GM12878 (cell line): Measurements from ENCODE around the gene ENPP6. TPM values are rescaled to one million over a fixed set of nuclear protein-coding genes. Genes with fewer than 3 reads are reported as not detected.

ENCODE experiments used
- ATAC-seq: fragments of 200-7000 bp; cut with Tn5 transposase; 3 replicates; pipeline ENCODE4 v1.9.1; 2020; ENCODE audit warnings: mild to moderate bottlenecking, moderate library complexity
- BruUV-seq: library from RNA; stranded (reverse); fragments of 400-500 nt; replicated peaks from 2 replicates; lab custom pipeline; 2021; lab: Mats Ljungman, UMichigan
- CTCF ChIA-PET: fragments of 300-600 bp; sonication (Branson Sonifier 250); formaldehyde crosslinking; extraction: SDS; loops from one replicate; lab custom pipeline; 2021; ENCODE audit warnings: inconsistent platforms; lab: Yijun Ruan, JAX
- POLR2A ChIA-PET: fragments of 350-600 bp; formaldehyde crosslinking; extraction: SDS; loops from one replicate; lab custom pipeline; 2021; ENCODE audit warnings: inconsistent platforms; lab: Charles Lee
- RAD21 ChIA-PET: fragments of 300-600 bp; sonication (Branson Sonifier 250); formaldehyde crosslinking; loops from one replicate; lab custom pipeline; 2023; ENCODE audit warnings: antibody characterized with exemption; ENCODE audit not compliant: unreplicated experiment; lab: Charles Lee
- SMC1A ChIA-PET: fragments of 300-600 bp; sonication (Branson Sonifier 250); formaldehyde crosslinking; loops from one replicate; lab custom pipeline; 2023; ENCODE audit not compliant: unreplicated experiment, uncharacterized antibody; lab: Charles Lee
- DNase-seq: peaks from one replicate; pipeline ENCODE4 v3.0.0-alpha.2; 2011; ENCODE audit warnings: low read depth, low spot score
- FAIRE-seq: peaks from 3 replicates; lab custom pipeline; 2011; peaks lifted over from hg19 to GRCh38; lab: Jason Lieb, UNC
- H2AFZ ChIP-seq: 2 replicates; pipeline ENCODE4 v1.6.0; 2011; ENCODE audit warnings: low read depth, low read length, control low read depth; ENCODE audit not compliant: control insufficient read depth
- H3K27ac ChIP-seq: 2 replicates; pipeline ENCODE4 v1.5.1; 2011; ENCODE audit warnings: control low read depth; ENCODE audit not compliant: control insufficient read depth, insufficient read depth
- H3K27me3 ChIP-seq, 2 experiments: replicated peaks in 1 of 2; 2 replicates each; pipeline versions ENCODE4 v1.6.0 to v1.6.1; 2011; ENCODE audit warnings: low read length in 1 of 2; ENCODE audit not compliant: control insufficient read depth in 2 of 2, insufficient read depth in 2 of 2
- H3K36me3 ChIP-seq, 2 experiments: 2 replicates each; pipeline ENCODE4 v1.5.1; 2011; ENCODE audit warnings: low read length in 1 of 2; ENCODE audit not compliant: control insufficient read depth in 2 of 2, insufficient read depth in 2 of 2
- H3K4me1 ChIP-seq: 2 replicates; pipeline ENCODE4 v1.6.1; 2011; ENCODE audit warnings: mild to moderate bottlenecking, low read length, moderate library complexity, mixed read lengths; ENCODE audit not compliant: control insufficient read depth, insufficient read depth
- H3K4me2 ChIP-seq: 2 replicates; pipeline ENCODE4 v1.6.0; 2011; ENCODE audit warnings: control low read depth; ENCODE audit not compliant: control insufficient read depth, insufficient read depth
- H3K4me3 ChIP-seq: fragments of 200-600 bp; sonication (generic); 2 replicates; pipeline ENCODE4 v1.5.1; 2016
- H3K79me2 ChIP-seq: 2 replicates; pipeline ENCODE4 v1.6.0; 2011; ENCODE audit warnings: low read length; ENCODE audit not compliant: control insufficient read depth, insufficient read depth
- H3K9ac ChIP-seq: 2 replicates; pipeline ENCODE4 v1.8.0; 2011; ENCODE audit warnings: low read length, control low read depth, mixed read lengths; ENCODE audit not compliant: control insufficient read depth, insufficient read depth
- H3K9me3 ChIP-seq: replicated peaks from 3 replicates; pipeline ENCODE4 v1.5.1; 2011; ENCODE audit warnings: mild to moderate bottlenecking, low read length; ENCODE audit not compliant: control insufficient read depth, insufficient read depth
- H4K20me1 ChIP-seq: 2 replicates; pipeline ENCODE4 v1.6.0; 2011; ENCODE audit not compliant: control insufficient read depth, insufficient read depth
- BCL3 ChIP-seq: IDR thresholded peaks from 2 replicates; pipeline ENCODE4 v1.6.1; 2011; ENCODE audit warnings: borderline replicate concordance, low read depth, mild to moderate bottlenecking, moderate library complexity, low read length; ENCODE audit not compliant: insufficient read depth, poor library complexity, severe bottlenecking
- ETV6 ChIP-seq, 2 experiments: fragments of 450-650 bp in 1 of 2; IDR thresholded peaks in 1 of 2; conservative IDR thresholded peaks in 1 of 2; 2 replicates each; pipeline ENCODE4 v1.6.1; 2014; ENCODE audit warnings: antibody characterized with exemption in 1 of 2, borderline replicate concordance in 1 of 2, low read depth in 1 of 2, mild to moderate bottlenecking in 1 of 2, moderate library complexity in 1 of 2
- FOS ChIP-seq: IDR thresholded peaks from 3 replicates; pipeline ENCODE4 v1.6.1; 2011; ENCODE audit warnings: borderline replicate concordance; ENCODE audit not compliant: insufficient read length; ENCODE audit errors: extremely low read depth
- HCFC1 ChIP-seq: fragments of 150-350 bp; IDR thresholded peaks from 2 replicates; pipeline ENCODE4 v1.6.1; 2014; ENCODE audit warnings: low read length
- IKZF2 ChIP-seq, 2 experiments: fragments of 450-650 bp; IDR thresholded peaks; 2 replicates each; pipeline ENCODE4 v1.6.1; 2017; ENCODE audit warnings: mild to moderate bottlenecking in 2 of 2, moderate library complexity in 2 of 2
- NR2F1 ChIP-seq: fragments of 450-650 bp; conservative IDR thresholded peaks from 2 replicates; pipeline ENCODE4 v1.6.1; 2017; ENCODE audit warnings: mild to moderate bottlenecking
- POLR2A ChIP-seq: IDR thresholded peaks from 2 replicates; pipeline ENCODE4 v1.6.1; 2011; ENCODE audit warnings: low read depth, mild to moderate bottlenecking, low read length
- RB1 ChIP-seq: fragments of 450-650 bp; formaldehyde crosslinking; IDR thresholded peaks from 2 replicates; pipeline ENCODE4 v1.6.1; 2017; ENCODE audit warnings: mild to moderate bottlenecking, borderline replicate concordance
- REST ChIP-seq: IDR thresholded peaks from 2 replicates; pipeline ENCODE4 v1.6.1; 2012; ENCODE audit warnings: mild to moderate bottlenecking, low read depth, low read length
- SMARCA5 ChIP-seq: fragments of 450-650 bp; IDR thresholded peaks from 2 replicates; pipeline ENCODE4 v1.6.1; 2017; ENCODE audit warnings: mild to moderate bottlenecking
- YBX1 ChIP-seq: fragments of 450-650 bp; IDR thresholded peaks from 2 replicates; pipeline ENCODE4 v1.6.1; 2016; ENCODE audit warnings: antibody characterized with exemption
- WGBS: methylation state at CpG from one replicate; pipeline ENCODE4 v1.1.6; 2016; ENCODE audit warnings: low lambda C conversion rate; ENCODE audit not compliant: insufficient replicate concordance, insufficient coverage; ENCODE audit errors: missing lambda C conversion rate; 5-methylcytosine and 5-hydroxymethylcytosine counted together
- in situ Hi-C: fragments of 300-500 bp; cut with MboI; formaldehyde crosslinking; loops from 9 replicates; pipeline ENCODE4 v1.14.3; 2018; ENCODE audit warnings: mixed read lengths
- intact Hi-C: fragments of 100-400 bp; cut with micrococcal nuclease; formaldehyde crosslinking; loops from one replicate; pipeline ENCODE4 v1.14.2; 2022; ENCODE audit not compliant: unreplicated experiment
- polyA plus RNA-seq, 11 experiments: library from polyadenylated mRNA; depleted of rRNA in 4 of 11; unstranded in 6 of 11; stranded (reverse) in 5 of 11; fragments of >200 nt; fragmentation: Nextera tagmentation in 4 of 11; fragmentation: Illumina TruSeq in 1 of 11; extraction: Ambion mirVana in 4 of 11; extraction: Trizol in 1 of 11; gene quantifications; 1 replicate in 1 of 11; 2 replicates in 10 of 11; pipeline versions ENCODE4 v1.2.1 to v1.2.3, GENCODE V29; 2011 to 2016; ENCODE audit warnings: inconsistent platforms in 2 of 11, missing spikeins in 2 of 11, low read depth in 1 of 11
- total RNA-seq, 4 experiments: library from RNA; depleted of rRNA in 3 of 4; stranded (reverse); fragments of >200 nt in 3 of 4; fragmentation: Illumina TruSeq in 1 of 4; extraction: Trizol in 1 of 4; gene quantifications; 2 replicates each; pipeline versions ENCODE4 v1.2.1 to v1.2.3, GENCODE V29; 2013 to 2021
- TF ChIP-seq, protein P1 (sequence below): fragments of 450-650 bp; conservative IDR thresholded peaks from 2 replicates; pipeline ENCODE4 v1.6.1; 2017; ENCODE audit warnings: mild to moderate bottlenecking, moderate library complexity
- TF ChIP-seq, protein P2 (sequence below): fragments of 450-650 bp; IDR thresholded peaks from 2 replicates; pipeline ENCODE4 v1.6.1; 2017; ENCODE audit warnings: borderline replicate concordance

ENPP6 gene
- total and polyA plus RNA-seq, 10 of the 15 experiments (the other 5 are each of a cell fraction or from before 2014, with no cell fraction given): 0.04 to 1.0 (median 0.44) TPM; not detected in 1

DNA sequence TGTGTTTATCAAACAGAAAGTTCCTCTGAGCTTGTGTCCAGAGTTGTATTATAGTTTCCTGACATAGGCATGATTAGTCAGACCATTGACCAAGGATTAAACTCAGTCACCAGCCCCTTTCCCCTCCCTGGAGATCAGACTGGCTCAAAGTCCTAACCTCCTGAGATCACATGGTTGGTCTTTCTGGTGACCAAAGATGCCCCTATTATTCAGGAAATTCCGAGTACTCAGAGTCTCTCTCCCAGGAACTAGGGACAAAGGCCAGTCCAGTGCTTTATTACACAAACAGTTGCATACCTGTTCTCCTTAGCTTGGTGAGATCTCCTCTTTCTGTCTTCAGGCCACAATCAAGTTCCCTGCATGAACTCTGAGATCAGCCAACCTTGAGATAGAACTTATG is 14.5 kb upstream of the ENPP6 start:
- SMC1A ChIA-PET: no interaction called here
- no peaks in the 10 kb centered on the region for H3K79me2 ChIP-seq
- 0% methylated on average over 1 of the region's 1 CpG for WGBS
- FAIRE-seq: no peak
- no peak overlapping the region for H3K4me2 ChIP-seq
- in situ Hi-C loops (no loop called here), intact Hi-C loops (no loop called here)
- POLR2A ChIA-PET: no interaction called here
- no peak for ATAC-seq
- no peak overlapping the region for H3K9ac ChIP-seq
- H3K27me3 ChIP-seq: no peaks in the 10 kb centered on the region; a peak in 1 of 4 replicates
- no peaks in the 10 kb centered on the region for H3K9me3 ChIP-seq
- no peaks in the 10 kb centered on the region for H4K20me1 ChIP-seq
- RAD21 ChIA-PET: no interaction called here
- no peak overlapping the region for H2AFZ ChIP-seq
- CTCF ChIA-PET: interaction anchor here (0.5 kb wide), 1 partner anchor 759 kb away, joined by 3 read pairs; no protein-coding TSS in a partner anchor
- DNase-seq: no peak
- BruUV-seq: no TSS peak
- H3K4me1 ChIP-seq: peaks cover 6% of the 10 kb centered on the region
- H3K4me3 ChIP-seq: no peak overlapping the region
- H3K27ac ChIP-seq: no peak overlapping the region
- no peaks in the 10 kb centered on the region for H3K36me3 ChIP-seq
- TF ChIP-seq REST: no peak
- TF ChIP-seq YBX1: no peak
- no peak for TF ChIP-seq SMARCA5
- TF ChIP-seq RB1: no peak
- no peak for TF ChIP-seq POLR2A
- TF ChIP-seq ETV6 (conservative IDR thresholded peaks at IDR 0.05 in 1 of 2, IDR thresholded peaks at IDR 0.05 in 1 of 2; ENCODE audit: borderline replicate concordance in 1 of 2, low read depth in 1 of 2): no peak
- TF ChIP-seq FOS: no peak
- TF ChIP-seq, protein P1, sequence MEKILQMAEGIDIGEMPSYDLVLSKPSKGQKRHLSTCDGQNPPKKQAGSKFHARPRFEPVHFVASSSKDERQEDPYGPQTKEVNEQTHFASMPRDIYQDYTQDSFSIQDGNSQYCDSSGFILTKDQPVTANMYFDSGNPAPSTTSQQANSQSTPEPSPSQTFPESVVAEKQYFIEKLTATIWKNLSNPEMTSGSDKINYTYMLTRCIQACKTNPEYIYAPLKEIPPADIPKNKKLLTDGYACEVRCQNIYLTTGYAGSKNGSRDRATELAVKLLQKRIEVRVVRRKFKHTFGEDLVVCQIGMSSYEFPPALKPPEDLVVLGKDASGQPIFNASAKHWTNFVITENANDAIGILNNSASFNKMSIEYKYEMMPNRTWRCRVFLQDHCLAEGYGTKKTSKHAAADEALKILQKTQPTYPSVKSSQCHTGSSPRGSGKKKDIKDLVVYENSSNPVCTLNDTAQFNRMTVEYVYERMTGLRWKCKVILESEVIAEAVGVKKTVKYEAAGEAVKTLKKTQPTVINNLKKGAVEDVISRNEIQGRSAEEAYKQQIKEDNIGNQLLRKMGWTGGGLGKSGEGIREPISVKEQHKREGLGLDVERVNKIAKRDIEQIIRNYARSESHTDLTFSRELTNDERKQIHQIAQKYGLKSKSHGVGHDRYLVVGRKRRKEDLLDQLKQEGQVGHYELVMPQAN: no peak
- TF ChIP-seq, protein P2, sequence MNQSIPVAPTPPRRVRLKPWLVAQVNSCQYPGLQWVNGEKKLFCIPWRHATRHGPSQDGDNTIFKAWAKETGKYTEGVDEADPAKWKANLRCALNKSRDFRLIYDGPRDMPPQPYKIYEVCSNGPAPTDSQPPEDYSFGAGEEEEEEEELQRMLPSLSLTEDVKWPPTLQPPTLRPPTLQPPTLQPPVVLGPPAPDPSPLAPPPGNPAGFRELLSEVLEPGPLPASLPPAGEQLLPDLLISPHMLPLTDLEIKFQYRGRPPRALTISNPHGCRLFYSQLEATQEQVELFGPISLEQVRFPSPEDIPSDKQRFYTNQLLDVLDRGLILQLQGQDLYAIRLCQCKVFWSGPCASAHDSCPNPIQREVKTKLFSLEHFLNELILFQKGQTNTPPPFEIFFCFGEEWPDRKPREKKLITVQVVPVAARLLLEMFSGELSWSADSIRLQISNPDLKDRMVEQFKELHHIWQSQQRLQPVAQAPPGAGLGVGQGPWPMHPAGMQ: no peak
- TF ChIP-seq BCL3: no peak
- no peak for TF ChIP-seq IKZF2 (IDR thresholded peaks at IDR 0.05)
- no peak for TF ChIP-seq NR2F1
- TF ChIP-seq HCFC1: no peak
